ENCODE measurements around the gene SLC26A6. TPM values are rescaled to one million over a fixed set of nuclear protein-coding genes. Genes with fewer than 3 reads are reported as not detected.
A peak's percentile ranks its signal among the peaks of the same experiment; 100 is the strongest.

Gene SLC26A6
- total and polyA plus RNA-seq, 2 of the 13 experiments (the other 11 are each of a cell fraction or from before 2014, with no cell fraction given) = 40.7 to 184 TPM

DNA sequence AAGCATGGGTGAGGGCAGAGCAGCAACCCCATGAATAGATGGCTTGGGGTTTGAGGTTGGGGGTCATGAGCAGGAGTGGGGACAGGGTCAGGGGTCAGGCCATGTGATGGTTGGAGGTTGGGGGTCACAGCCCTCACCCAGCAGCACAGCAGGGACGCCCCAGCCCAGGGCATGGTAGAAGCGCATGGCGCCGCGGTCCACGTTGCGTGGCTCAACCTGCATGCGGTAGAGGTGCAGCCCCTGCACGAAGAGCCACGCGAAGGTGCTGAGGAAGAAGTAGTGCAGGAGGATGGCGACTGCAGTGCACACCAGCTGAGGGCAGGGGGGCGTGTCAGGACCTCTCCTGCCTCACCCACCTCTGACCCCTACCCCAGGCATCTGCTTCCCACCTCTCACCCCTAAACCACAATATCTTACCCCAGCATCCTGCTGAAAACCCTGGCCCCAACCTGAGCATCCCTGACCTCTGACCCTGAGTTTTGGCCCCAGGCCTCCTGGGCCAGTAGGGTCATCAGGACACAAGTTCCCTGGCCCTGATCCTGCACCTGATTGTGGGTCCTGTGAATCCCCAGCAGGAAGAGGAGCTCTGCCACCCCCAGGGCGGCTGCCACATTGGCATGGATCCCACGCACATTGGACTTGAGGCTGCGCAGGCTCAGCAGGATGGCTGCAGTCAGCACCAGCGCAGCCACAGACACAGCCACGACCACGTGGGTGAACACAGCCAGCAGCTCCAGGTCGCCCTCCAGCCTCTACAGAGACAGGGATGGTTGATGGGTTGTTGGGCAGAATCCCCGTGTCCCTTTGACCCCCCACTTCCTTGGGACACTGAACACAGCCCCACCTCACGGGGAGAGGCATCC lies 9.9 kb upstream of the SLC26A6 start:
- ATAC-seq (no peak), DNase-seq (ENCODE audit: low spot score) (no peak), FAIRE-seq (no peak)
- H3K27ac ChIP-seq (ENCODE audit: extremely low read length, insufficient read depth, low read length) = no peak overlapping the region
- no peak for TF ChIP-seq ZNF552 (CRISPR knock-in tag; IDR thresholded peaks at IDR 0.05; ENCODE audit: borderline replicate concordance)
- TF ChIP-seq, protein P1, sequence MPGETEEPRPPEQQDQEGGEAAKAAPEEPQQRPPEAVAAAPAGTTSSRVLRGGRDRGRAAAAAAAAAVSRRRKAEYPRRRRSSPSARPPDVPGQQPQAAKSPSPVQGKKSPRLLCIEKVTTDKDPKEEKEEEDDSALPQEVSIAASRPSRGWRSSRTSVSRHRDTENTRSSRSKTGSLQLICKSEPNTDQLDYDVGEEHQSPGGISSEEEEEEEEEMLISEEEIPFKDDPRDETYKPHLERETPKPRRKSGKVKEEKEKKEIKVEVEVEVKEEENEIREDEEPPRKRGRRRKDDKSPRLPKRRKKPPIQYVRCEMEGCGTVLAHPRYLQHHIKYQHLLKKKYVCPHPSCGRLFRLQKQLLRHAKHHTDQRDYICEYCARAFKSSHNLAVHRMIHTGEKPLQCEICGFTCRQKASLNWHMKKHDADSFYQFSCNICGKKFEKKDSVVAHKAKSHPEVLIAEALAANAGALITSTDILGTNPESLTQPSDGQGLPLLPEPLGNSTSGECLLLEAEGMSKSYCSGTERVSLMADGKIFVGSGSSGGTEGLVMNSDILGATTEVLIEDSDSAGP (CRISPR knock-in tag; IDR thresholded peaks at IDR 0.05; ENCODE audit: borderline replicate concordance) = 0 out of 2 replicates have a peak, but pooled peaks have one; percentile 20
- no peak overlapping the region for H3K4me3 ChIP-seq (replicated peaks in 1 of 3; ENCODE audit: insufficient read depth in 1 of 3, low read depth in 2 of 3, low read length in 3 of 3)
- H3K27me3 ChIP-seq (ENCODE audit: control insufficient read depth in 1 of 2, insufficient read depth in 2 of 2, low read length in 2 of 2) = no peaks in the 10 kb centered on the region
- H3K9me3 ChIP-seq (ENCODE audit: low read length) = no peaks in the 10 kb centered on the region
- CTCF ChIA-PET (ENCODE audit: low intra/inter-chr PET ratio, low total read pairs) = no interaction called here
- H4K20me1 ChIP-seq (ENCODE audit: insufficient read depth, low read length) = no peaks in the 10 kb centered on the region
- intact Hi-C loops (cut with micrococcal nuclease; ENCODE audit: unreplicated experiment) (no loop called here), in situ Hi-C loops (cut with HindIII; ENCODE audit: extremely low pct_ligation_motif_present, low pct_unique_long_range_greater_than_20kb) (no loop called here)
- H2AFZ ChIP-seq (ENCODE audit: low read length) = no peak overlapping the region
- peaks cover 1 to 2% of the 10 kb centered on the region in 2 experiments; a peak in 2 of 5 replicates for H3K36me3 ChIP-seq (replicated peaks in 1 of 2; ENCODE audit: control insufficient read depth in 1 of 2, insufficient read depth in 2 of 2, low read length in 2 of 2)
- H3K79me2 ChIP-seq (ENCODE audit: insufficient read depth, low read length) = no peaks in the 10 kb centered on the region
- POLR2A ChIA-PET = no interaction called here
- H3K9ac ChIP-seq (ENCODE audit: insufficient read depth, low read depth, low read length) = no peak overlapping the region
- BruUV-seq (replicated peaks) = no TSS peak
- H3K4me1 ChIP-seq (ENCODE audit: insufficient read depth, low read length) = 0 out of 2 replicates have a peak, but pooled peaks cover 4% of the 10 kb centered on the region
- 100% methylated on average over 1 of the region's 22 CpGs for WGBS (ENCODE audit: low lambda C conversion rate)
- H3K4me2 ChIP-seq (ENCODE audit: low read depth, low read length) = no peak overlapping the region

DNA sequence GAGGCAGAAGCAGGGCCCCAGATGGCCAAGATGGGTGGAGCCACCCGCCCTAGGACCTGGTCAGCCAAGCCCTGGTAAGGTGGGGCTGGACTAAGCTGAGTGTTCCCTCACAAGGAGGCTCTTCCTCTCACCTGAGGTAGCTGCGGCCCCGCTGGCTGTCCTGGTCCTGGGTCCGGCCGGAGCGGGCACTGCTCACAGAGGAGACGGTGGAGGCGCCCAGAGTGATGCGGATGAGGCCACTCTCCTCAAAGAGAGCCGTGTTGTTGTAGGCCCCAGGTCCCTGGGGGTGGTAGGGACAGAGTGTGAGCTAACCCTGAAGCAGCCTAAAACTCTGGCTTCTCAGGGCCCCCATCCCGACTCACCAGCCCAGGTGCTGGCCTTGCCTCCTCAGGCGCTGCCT lies 7.3 kb upstream of the SLC26A6 start:
- Histone ChIP-seq H2AFZ (ENCODE audit: low read length) (no peak overlapping the region), H3K27ac (ENCODE audit: extremely low read length, insufficient read depth, low read length) (no peak overlapping the region), H3K4me2 (ENCODE audit: low read depth, low read length) (no peak overlapping the region), H3K9ac (ENCODE audit: insufficient read depth, low read depth, low read length) (no peak overlapping the region), H3K27me3 (ENCODE audit: control insufficient read depth in 1 of 2, insufficient read depth in 2 of 2, low read length in 2 of 2) (no peaks in the 10 kb centered on the region), H3K36me3 (replicated peaks in 1 of 2; ENCODE audit: control insufficient read depth in 1 of 2, insufficient read depth in 2 of 2, low read length in 2 of 2) (peaks cover 1 to 2% of the 10 kb centered on the region in 2 experiments; a peak in 2 of 5 replicates), H3K4me1 (ENCODE audit: insufficient read depth, low read length) (peaks cover 10% of the 10 kb centered on the region), H3K79me2 (ENCODE audit: insufficient read depth, low read length) (no peaks in the 10 kb centered on the region), H4K20me1 (ENCODE audit: insufficient read depth, low read length) (no peaks in the 10 kb centered on the region), H3K4me3 (replicated peaks in 1 of 3; ENCODE audit: insufficient read depth in 1 of 3, low read depth in 2 of 3, low read length in 3 of 3) (no peak overlapping the region), H3K9me3 (ENCODE audit: low read length) (no peaks in the 10 kb centered on the region)
- no TSS peak for BruUV-seq (replicated peaks)
- FAIRE-seq (no peak), DNase-seq (ENCODE audit: low spot score) (no peak), ATAC-seq (no peak)
- ChIA-PET POLR2A (no interaction called here), CTCF (ENCODE audit: low intra/inter-chr PET ratio, low total read pairs) (no interaction called here)
- WGBS (ENCODE audit: low lambda C conversion rate) = 86% methylated on average over 9 of the region's 12 CpGs
- in situ Hi-C loops (cut with HindIII; ENCODE audit: extremely low pct_ligation_motif_present, low pct_unique_long_range_greater_than_20kb) = no loop called here
- TF ChIP-seq TP53 (CRISPR knock-in tag; conservative IDR thresholded peaks at IDR 0.05) (no peak), ZNF563 (CRISPR knock-in tag; IDR thresholded peaks at IDR 0.05) (no peak), PITX1 (CRISPR knock-in tag; IDR thresholded peaks at IDR 0.05) (no peak)
- intact Hi-C loops (cut with micrococcal nuclease; ENCODE audit: unreplicated experiment) = no loop called here

Data from HepG2 (cell line).